Stimulated activated CD4-positive, alpha-beta T cell treated with anti-CD3 and anti-CD28 coated beads, TNF-alpha, amount 100 ng/mL, for 24 hours (primary cell): ENCODE data around the gene HDLBP.

Source experiments
- DNase-seq, 3 experiments: peaks; one replicate each; pipeline ENCODE4 v3.0.0-alpha.2; 2020; ENCODE audit warnings: low read depth in 3 of 3

HDLBP gene, protein sequence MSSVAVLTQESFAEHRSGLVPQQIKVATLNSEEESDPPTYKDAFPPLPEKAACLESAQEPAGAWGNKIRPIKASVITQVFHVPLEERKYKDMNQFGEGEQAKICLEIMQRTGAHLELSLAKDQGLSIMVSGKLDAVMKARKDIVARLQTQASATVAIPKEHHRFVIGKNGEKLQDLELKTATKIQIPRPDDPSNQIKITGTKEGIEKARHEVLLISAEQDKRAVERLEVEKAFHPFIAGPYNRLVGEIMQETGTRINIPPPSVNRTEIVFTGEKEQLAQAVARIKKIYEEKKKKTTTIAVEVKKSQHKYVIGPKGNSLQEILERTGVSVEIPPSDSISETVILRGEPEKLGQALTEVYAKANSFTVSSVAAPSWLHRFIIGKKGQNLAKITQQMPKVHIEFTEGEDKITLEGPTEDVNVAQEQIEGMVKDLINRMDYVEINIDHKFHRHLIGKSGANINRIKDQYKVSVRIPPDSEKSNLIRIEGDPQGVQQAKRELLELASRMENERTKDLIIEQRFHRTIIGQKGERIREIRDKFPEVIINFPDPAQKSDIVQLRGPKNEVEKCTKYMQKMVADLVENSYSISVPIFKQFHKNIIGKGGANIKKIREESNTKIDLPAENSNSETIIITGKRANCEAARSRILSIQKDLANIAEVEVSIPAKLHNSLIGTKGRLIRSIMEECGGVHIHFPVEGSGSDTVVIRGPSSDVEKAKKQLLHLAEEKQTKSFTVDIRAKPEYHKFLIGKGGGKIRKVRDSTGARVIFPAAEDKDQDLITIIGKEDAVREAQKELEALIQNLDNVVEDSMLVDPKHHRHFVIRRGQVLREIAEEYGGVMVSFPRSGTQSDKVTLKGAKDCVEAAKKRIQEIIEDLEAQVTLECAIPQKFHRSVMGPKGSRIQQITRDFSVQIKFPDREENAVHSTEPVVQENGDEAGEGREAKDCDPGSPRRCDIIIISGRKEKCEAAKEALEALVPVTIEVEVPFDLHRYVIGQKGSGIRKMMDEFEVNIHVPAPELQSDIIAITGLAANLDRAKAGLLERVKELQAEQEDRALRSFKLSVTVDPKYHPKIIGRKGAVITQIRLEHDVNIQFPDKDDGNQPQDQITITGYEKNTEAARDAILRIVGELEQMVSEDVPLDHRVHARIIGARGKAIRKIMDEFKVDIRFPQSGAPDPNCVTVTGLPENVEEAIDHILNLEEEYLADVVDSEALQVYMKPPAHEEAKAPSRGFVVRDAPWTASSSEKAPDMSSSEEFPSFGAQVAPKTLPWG (N-terminal part only)

DNA sequence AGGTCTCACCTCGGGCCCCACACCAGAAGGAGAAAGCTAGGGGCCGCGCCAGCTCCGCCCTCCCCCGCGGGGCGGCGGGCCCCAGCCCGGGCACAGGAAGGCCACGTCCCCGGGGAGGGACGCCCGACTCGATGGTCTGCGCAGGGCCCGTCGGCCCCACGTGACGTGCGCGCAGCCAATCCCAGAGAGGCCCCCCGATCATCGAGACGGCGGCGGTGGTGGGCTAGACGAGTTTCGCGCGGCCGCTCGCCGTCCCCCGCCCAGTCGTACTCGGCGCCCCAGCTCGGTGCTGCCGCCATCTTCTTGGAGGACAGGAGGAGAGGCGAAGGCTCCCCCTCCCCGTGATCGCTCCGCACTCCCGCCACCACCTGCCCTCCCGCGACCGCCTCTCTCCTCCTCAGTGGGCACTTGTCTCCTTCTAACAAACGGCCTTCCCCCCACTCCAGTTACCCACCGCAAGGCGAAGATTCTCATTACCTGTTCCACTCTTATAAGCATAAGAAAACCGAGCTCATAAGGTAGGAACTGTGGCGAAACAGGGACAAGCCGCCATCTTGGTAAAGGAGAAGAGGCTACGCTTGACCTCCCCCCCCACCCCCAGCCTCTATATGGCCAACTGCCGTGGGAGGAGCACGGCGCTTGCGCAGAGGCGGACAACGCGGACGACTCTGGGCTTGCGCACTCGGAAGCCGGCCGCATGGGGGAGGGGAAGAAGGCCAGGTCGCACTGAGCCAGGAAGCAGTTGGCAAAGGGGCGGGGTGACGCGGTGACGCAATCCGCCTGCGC is at the start of gene HDLBP:
Gene HDLBP, minus strand, starts transcription at position 580 of the 786 bp plus-strand sequence. CDS start 48,803 bp downstream, outside the sequence.
- DNase-seq = peak; percentile 100

DNA sequence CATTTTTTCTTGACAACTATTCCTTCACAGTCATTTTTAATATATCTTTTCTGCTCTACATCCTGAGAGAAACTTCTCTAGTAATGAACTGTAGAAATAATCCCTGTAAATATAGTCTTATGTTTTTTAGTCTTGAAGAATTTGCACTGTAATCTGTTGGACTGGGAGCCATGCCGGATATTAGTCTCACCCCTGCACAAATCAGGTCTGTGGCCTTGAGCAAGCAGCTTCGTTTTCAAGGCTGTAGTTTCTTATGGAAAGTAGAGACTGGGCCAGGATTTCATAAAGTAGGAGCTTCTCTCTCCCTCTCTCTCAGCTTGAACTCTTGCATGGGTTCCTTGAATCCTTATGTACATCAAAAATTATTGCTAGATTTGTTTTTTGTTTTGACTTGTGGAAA is 49.3 kb upstream of the HDLBP start:
- DNase-seq = no peak

DNA sequence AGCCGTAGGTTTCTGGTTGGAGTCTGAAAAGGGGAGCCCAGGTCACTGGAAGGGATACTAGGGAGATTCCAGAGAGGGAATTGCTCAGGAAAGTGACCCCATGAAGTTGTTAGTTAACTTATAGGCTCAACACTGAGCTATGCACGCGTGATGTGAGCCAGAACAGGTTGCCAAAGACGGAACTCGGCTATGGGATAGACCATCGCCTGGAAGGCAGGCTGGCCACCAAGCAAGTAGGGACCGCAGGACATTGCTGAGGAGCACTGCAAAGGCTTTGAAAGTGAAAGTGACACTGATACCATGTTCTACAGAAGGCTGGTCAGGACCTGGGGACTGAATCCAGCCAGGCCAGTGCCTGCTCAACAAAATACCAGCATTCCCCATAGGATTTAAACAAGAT is 48.0 kb upstream of the HDLBP start:
- no peak for DNase-seq

DNA sequence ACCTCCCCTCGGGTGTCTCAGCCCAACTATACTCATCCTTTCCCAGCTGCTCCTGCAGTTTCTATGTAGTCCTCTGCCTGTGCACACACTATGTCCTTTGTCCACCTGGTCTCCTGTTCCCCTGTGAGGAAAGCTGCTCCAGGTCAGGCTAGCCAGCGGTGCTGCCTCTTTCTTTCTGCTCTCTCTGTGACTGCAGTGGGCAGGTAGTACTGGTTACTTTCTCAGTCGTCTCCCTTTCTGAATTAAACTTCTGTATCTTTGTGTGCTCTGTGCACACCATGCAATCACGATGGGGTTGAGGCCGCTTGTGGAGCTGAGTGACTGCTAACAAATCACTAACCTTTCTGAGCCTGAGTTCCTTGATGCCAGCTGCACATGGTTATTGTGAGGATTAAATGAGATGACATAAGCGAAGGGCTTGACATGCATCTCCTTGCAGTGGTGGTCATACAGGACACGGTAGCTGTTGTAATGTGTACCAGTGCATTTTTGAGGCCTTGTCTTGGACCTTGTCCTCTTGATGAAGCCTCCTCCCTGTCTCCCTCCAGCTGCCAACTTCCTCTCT is 44.1 kb upstream of the HDLBP start:
- no peak for DNase-seq

DNA sequence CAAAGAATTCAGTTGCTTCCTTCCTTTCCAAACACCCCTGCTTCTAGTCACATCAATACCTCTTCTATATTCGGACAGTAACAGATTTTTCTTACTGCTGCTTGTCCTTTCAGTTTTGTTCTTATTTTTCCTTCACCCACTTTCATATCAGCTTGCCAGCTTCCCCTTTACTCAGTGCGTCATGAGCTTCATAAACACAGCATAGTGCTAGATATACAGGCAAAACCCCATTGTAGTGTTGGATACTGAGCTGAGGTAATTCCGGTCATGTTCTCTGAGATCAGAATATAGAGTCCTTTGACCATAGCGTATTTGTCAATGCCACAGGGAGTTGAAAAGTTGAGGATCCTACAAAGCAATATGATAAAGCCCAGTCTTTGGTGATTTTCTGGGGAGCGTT is 43.0 kb upstream of the HDLBP start:
- DNase-seq = no peak

DNA sequence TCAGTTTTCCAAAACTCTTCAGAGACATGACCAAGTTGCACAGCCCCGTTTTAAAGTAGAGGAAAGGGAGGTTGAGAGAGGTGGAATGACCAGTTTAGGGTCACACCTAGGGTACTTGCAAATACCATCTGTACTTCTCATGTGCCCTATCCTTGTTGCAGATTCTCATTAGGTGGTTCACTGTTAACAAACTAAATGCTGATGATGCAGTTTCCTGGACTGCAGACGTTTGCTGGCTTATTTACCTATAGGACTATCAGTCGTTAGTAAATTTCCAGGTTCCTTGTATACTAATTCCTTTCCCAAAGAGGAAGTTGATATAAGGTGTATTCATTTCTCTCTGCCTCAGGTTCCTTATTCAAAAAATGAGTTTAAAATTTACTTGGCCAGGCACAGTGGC is 42.1 kb upstream of the HDLBP start:
- no peak for DNase-seq

DNA sequence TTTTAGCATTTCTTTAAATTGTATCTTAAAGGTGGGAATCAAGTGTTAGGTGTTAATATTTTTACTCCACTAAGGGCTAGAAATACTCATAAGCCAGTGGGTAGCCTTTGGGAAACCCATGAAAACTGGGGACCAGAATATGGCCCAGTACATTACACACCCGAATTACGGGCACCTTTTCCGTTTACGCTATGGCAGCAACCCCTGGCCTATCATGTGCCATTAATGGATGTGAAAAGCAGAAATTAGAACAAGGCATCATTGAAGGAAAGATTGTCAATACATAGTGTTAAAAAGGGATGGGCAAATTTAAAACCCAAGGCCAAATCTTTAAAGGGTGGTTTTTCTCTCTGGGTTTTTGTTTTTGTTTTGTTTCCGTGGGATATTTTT is 41.4 kb upstream of the HDLBP start:
- no peak for DNase-seq

DNA sequence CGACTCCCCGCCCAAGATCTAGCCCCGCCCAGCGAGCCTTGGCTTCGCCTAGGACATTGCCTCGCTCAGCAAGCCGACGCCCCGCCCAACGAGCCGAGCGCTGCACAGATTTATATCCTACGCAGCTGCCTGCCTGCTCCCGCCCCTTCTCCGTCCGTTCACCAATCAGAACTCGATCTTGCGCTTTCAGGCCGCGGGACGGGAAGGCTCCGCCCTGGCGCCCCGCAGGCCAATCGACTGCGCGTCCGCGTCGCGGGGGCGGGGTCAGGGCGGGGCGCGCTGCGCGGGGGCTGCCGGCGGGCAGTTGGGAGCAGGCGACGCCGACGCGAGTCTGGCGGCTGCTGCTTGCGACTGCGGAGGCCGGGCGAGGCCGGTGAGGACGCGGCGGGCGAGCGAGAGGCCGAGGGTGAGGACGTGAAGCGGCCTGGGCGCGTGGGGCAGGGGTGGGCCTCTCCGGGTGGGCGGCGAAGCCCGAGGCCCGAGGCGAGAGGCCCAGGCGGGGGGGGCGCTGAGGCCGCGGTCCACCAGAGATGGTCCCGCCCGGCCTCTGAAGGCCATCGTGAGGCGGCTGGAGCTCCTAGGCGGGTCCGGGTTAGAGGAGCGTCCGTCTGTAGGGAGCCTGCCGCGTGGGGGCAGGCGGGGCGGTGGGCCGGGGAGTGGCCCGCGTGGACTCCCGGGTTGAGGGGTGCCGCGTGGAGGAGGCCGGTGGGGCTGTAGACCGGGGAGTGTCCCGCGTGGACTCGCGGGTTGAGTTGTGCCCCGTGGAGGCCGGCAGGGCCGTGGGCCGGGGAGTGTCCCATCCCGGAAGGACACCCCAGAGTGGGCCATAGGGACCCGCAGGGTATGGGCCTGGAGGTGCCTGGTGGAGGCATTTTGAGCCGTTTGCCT is 40.8 kb upstream of the HDLBP start, which contains the start of gene FARP2:
Gene FARP2, plus strand, starts transcription at position 303 of the 888 bp plus-strand sequence. CDS start 16,823 bp downstream, outside the sequence.
- DNase-seq = peak; percentile 94 to 97 (median 96)

DNA sequence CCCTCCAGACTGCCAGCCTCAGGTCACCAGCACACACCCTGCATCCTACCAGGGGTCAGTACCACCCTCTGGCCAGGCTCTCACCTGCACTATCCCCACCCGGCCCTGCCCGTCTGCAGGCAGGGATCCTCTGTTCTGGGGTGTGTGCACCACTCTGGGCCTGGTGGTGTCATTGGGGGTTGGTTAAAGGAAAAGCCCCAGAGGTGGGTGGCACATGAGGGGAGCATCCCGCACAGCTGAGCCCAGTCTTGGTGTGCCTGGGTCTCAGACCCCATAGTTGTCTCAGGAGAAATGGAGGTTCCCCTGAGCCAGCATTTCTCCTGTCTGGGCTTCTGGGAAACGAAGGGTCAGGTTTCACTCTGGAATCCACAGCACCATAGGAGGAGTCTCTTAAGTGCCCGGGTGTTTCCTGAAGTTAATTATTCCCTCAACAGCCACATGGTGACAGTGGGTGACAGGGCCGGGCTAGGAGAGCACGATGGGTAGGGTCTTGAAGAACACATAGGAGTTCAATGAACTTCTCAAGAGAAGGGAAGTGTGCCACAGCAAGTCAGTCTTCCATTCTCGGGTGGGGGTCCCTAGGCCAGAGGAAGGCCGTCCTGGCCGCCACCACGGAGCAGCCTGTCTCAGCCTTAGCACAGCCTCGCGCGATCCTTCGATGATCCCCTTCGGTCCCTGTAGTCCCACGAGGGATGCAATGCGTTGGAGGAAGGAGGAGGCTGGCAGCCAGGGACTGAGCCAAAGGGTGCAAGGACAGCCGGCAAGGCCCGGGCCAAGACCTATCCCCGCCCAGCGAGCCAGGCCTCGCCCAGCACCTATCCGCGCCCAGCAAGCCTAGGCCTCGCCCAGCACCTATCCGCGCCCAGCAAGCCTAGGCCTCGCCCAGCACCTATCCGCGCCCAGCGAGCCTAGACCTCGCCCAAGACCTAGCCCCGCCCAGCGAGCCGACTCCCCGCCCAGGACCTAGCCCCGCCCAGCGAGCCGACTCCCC is 39.5 kb upstream of the HDLBP start:
- DNase-seq = peak; percentile 32 to 74 (median 42)

DNA sequence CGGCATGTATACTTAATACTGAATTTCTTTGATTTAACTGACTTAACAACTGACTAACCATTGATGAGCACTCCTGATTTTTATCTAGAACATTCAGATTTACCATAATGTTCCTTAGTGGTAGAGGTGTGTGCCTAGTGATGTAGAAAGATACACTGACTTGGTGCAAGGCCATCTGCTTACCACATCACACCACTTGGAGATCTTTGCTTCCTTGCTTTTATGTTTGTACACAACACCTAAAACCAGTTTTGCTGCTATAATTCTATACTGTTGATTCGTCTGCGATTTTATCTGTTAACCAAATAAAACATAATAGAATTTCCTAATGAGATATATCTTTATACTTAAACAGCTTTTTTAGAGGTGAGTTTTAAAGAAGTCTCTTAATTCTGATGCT is 36.8 kb upstream of the HDLBP start:
- DNase-seq = no peak

DNA sequence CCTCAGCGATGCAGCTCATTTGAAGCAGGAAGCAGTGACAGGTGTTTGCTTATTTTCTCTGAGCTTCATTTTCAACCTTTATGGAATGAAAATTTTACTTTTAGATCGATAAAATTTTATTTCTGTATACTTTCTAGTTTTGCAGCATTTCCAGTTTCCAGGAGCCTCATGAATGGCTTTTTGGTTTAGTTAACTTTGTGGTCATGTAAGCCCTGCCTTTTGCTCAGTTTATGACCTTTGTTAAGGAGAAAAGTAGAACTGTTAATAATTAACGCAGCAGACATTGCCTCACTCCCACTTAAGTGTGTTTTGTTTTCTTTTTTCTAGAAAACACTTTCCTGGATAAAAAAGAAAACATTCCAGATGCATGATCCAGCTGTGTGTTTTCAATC is 36.2 kb upstream of the HDLBP start:
- DNase-seq = no peak

DNA sequence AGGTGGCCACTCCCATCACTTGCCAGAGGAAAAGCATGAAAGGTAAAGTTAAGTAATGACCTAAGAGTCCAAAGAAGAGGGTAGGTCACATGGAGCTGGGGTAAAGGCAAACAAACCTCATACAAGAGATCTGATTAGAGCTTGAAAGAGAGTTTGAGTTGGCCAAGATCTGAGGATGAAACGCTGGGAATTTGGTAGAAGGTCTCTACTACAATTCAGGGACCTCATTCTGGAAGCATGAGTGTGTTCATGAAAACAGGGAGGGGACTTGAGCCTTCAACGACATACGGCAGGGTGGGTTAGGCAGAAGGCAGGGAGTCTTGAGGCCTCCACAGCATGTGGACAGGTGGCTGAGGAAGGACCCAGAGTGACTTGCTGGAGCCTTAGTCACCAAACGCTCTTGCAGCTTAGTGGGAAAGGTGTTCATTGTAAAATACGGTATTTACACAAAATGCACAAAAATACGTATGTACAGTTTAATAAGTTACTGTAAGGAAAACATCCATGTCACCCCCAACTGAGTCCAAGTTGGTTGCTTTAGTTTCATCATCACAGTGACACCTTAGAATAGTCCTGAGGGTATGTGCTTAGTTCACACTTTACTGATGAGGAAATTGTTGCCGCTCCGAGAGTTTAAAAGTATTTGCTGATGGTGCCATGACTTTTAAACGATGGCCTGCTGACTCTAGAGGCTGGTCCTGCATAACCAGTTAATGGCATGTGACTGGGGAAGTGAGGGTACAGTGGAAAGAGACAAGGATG is 35.6 kb upstream of the HDLBP start:
- no peak for DNase-seq

DNA sequence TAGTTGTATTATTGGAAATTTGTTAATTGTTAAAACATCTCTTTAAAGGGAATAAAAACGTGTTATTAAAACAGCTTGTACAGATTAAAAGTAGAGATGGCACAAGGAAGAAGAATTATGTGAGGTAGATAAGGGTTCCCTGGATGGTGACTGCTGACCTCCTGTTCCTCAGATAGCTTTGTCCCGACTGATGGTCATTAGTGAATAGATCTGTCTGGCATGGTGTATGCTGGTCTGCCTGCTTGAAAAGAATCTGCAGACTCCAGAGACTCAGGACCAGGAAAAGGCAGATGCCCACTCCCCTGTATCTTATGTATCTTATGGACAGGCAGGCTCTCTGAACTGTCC is 35.0 kb upstream of the HDLBP start:
- DNase-seq = no peak

DNA sequence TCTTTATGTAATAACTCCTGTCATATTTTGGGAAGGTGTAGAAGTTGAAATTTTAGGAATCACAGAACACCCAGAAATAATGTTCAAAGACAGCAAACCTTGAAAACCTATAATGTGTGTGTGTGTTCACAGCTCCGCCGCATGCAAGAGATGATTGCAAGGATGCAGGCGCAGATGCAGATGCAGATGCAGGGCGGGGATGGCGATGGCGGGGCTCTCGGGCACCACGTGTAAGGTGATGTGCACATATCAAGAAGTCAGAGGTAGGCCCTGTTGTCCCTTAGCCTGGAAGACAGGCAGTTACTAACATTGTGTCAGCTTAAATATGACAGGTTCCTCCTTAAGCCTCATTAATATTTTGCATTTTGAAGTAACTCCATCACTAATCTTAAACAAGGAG is 34.5 kb upstream of the HDLBP start:
- no peak for DNase-seq

DNA sequence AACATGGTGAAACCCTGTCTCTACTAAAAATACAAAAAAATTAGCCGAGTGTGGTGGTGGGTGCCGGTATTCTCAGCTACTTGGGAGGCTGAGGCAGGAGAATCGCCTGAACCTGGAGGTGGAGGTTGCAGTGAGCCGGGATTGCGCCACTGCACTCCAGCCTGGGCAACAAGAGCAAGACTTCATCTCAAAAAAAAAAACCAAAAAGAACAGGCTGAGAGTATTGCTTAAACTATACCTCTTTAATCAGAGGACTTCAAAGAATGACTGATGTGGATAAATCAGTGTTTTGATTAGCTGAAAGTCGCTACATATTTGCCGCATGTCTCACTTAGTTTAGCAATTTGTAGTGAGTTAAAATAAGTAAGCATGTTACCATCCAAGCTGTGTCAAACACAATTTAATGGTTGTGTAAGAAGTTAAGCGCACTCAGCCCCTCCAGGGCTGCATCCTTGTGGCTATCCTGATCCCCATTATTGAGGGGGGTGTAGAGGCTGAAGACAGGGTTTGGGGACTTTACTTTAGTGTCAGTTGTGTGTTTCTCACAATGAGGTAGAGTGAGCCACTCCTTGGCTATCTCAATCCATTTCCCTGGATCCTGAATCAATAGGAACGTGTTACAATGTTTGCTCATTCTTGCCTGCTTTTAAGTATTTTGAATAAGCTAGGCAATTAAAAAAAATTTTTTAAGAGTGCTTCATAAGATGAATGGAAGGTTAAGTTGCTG is 29.6 kb upstream of the HDLBP start:
- no peak for DNase-seq

DNA sequence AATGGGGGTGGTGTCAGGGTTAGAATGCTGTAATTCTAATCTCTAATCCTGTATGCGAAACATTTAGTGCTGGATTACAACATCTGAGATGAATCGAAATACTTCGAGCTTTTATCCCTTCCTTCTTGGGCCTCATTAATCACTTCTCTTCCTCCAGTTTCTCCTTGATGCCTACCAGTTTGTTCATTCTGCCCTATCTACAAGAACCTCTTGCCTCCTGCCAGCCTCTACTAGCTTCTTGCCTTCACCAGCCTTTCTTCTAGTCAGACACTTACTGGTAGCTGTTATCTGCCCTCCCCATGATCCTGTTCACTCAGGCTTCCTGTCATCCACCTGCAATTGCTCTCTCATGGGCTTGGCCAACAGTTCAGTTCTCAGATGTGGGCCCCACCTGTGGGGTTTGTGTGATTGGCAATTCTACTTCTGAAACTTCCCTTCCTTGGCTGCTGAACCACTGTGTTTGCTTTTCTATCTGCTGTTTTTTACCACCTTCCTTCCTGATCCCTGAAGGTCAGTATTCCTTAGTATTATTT is 25.2 kb upstream of the HDLBP start:
- no peak for DNase-seq
